Fibroblast of skin of left biceps (primary cell): Measurements from ENCODE around the gene CDC14A.
"Not testable (repeated sequence)": the region's sequence is repeated elsewhere in the genome, so short reads cannot be mapped to it uniquely, and the experiment has no call there.

Experiments
- DNase-seq, 2 experiments: peaks; one replicate each; pipeline ENCODE4 v3.0.0-alpha.2; 2013; ENCODE audit warnings: low read depth in 2 of 2

CDC14A gene

GRCh38 chr1:100400404-100400803, 48.1 kb downstream of the CDC14A start:
- DNase-seq: no peak

GRCh38 chr1:100404821-100405220, 52.5 kb downstream of the CDC14A start:
- peak in 1 of 2 experiments; percentile 12 for DNase-seq

- not testable (repeated sequence) for DNase-seq
These were observed 53.6 kb downstream of the CDC14A start for GRCh38 chr1:100405902-100406301.

DNA sequence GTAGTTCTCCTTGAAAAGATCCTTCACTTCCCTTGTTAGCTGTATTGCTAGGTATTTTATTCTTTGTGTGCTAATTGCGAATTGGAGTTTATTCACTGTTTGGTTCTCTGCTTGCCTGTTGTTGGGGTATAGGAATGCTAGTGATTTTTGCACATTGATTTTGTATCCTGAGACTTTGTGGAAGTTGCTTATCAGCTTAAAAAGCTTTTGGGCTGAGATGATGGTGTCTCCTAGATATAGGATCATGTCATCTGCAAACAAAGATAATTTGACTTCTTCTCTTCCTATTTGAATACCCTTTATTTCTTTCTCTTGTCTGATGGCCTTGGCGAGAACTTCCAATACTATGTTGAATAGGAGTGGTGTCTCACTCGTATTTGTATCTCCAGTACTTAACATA, 55.1 kb downstream of the CDC14A start:
- DNase-seq: not testable (repeated sequence)

- DNase-seq: no peak
These were observed 58.7 kb downstream of the CDC14A start for GRCh38 chr1:100411019-100411418.

DNA sequence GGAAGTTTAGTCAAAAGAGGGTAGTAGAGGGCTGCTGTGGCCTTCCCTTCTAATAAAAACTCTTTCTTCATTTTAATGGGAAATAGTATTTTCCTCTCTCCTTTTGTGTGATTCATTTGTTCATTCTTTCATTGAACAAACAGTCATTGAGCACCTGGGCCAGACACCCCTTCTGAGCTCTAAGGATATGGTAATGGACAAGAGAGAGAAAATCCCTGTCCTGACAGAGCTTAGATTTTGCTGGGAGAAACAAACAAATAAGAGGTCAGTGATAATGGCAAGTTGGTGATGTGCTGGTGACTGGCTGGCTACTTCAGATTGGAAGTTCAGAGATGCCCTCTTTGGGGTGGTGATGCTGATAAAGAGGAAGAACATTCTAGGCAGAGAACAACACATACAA, 59.3 kb downstream of the CDC14A start:
- no peak for DNase-seq

DNA sequence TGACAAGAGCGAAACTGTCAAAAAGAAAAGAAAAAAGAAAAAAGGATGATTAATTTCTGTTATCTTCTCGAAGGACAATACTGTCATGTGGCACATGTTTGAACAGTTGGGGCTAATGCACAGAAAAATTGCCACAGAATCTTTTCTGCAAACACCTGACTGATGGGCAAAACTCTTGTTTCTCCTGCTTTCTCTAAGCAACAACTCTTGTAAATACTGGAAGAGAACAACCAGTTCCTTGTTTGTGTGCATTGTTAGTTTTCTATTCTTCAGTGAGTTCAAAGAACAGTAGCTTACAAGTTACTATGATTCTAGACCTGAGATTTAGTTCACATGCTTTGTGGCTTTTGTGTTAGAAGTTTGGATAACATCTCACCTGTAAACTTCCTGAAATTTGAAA, 60.7 kb downstream of the CDC14A start:
- no peak for DNase-seq

GRCh38 chr1:100414693-100415497, 62.6 kb downstream of the CDC14A start:
- no peak for DNase-seq

GRCh38 chr1:100415498-100415778, 63.1 kb downstream of the CDC14A start:
- no peak for DNase-seq

DNA sequence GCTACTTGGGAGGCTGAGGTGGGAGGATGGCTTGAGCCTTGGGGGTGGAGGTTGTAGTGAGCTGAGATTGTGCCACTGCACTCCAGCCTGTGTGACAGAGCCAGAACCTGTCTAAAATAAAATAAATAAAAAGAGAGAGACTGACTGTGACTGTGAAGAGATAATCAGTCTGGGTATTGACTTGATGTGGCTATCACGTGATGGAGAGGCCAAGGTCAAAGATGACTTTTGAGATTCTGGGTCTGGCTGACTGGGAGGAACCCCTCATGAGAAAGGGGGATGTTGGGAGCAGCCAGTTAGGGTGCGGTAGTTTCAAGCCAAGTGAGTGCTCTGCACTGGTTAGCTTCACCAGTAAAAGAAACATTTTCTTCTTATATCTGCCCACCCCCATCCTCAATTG, 66.8 kb downstream of the CDC14A start:
- no peak for DNase-seq

DNA sequence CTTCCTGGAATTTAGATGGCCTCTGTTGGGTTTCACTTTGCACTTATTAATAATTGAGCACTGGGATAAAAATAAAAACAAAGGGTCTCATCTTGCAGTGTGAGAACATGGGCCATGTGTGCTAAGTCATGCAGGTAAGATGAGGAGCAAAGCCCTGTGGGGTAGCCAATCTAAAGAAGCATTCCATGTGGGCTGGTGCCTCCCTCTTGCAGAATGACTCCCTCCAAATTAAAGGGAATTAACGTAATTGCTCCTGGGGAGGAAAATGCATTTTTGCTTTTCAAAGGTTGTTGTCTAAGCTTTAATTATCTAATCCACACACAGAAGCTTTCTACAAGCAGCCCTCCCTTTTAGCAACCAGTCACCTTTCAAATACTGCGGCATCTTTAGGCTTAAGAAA, 69.8 kb downstream of the CDC14A start:
- no peak for DNase-seq

DNA sequence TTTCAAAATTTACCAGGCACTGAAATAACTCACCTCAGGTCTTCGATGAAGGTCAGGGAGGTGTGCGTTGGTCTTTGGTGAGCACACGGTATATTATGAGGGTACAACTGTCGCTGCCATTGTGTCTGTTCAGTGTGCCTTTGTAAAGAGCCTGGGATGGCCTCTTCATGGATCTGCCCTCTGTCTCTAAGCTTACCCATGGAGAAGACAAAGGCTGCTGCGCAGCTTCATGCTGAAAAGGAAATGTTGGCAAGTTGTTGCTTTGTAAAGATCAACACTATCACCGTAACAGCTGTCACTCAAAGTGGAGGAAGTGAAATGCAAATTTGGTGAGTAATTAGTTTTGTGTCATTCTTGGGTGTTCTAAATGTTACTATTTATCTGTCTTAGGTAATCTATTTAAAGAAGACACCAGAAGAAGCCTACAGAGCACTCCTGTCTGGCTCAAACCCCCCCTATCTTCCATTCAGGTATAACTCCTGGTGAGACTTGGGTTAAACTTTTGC, 71.6 kb downstream of the CDC14A start:
- no peak for DNase-seq

- DNase-seq: no peak
These were observed 75.9 kb downstream of the CDC14A start for GRCh38 chr1:100428160-100428559.

- DNase-seq: no peak
These were observed 78.0 kb downstream of the CDC14A start for GRCh38 chr1:100430325-100430756.

GRCh38 chr1:100431954-100432353, 79.6 kb downstream of the CDC14A start:
- DNase-seq: no peak

DNA sequence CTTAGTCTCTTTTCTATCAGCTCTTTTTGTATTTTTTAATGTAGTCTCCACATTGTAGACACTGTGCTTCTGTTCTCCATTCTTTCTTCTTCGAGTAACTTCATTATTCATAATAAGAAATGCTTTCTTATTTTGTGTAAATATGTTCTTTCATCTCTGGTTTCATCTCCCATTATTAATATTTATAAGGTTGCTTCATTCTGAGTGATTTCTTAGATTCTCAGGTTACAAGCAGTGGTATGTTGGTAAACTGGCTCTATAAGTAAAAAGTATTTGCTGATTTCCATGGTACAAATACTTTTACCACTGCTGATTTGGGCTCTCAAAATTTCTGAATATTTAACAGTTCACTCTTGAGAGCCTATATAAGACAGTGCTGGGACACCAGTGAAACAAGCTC, 81.3 kb downstream of the CDC14A start:
- DNase-seq: no peak

DNA sequence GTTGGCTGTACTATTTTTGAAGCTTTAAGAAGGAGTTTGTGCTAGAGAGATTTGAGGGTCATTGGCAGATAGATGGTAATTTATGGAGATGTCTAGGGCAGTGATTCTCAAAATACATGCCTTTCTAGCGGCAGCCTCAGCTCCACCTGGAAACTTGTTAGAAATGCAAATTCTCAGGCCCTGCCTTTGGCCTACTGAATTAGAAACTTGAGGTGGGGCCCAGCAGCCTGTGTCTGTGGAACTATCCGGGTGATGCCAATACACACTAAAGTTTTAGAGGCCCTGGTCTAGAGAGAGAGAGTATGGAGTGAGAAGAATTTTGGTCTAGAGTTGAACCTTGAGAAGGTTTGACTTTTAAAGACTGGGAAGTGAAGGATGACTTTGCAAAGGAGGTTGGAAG, 82.5 kb downstream of the CDC14A start:
- DNase-seq: no peak

GRCh38 chr1:100438375-100438774, 86.1 kb downstream of the CDC14A start:
- DNase-seq: no peak

GRCh38 chr1:100438789-100439188, 86.5 kb downstream of the CDC14A start:
- no peak for DNase-seq

- DNase-seq: no peak
These were observed 87.9 kb downstream of the CDC14A start for GRCh38 chr1:100440075-100440809.

DNA sequence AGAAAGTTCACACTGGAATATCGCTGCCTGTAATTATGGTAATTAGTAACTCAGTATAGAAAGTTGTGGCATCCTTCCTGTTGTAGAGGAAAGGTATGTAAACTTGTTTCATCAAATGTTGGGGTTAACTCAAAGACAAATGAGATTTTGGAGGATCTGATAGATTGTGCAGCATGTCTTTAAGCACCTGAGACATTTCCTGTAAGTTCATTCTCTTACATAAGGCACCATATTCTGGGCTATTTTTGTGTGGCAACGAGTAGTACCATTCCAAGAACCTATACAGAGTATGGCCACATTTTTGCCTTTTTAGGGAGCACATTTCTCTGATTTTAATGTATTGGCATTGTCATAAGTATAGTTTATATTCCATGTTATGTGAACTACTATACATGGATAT, 88.8 kb downstream of the CDC14A start:
- no peak for DNase-seq

- DNase-seq: no peak
These were observed 89.3 kb downstream of the CDC14A start for GRCh38 chr1:100441651-100442050.
